ENCODE results near the gene TRERF1.

Gene TRERF1

DNA sequence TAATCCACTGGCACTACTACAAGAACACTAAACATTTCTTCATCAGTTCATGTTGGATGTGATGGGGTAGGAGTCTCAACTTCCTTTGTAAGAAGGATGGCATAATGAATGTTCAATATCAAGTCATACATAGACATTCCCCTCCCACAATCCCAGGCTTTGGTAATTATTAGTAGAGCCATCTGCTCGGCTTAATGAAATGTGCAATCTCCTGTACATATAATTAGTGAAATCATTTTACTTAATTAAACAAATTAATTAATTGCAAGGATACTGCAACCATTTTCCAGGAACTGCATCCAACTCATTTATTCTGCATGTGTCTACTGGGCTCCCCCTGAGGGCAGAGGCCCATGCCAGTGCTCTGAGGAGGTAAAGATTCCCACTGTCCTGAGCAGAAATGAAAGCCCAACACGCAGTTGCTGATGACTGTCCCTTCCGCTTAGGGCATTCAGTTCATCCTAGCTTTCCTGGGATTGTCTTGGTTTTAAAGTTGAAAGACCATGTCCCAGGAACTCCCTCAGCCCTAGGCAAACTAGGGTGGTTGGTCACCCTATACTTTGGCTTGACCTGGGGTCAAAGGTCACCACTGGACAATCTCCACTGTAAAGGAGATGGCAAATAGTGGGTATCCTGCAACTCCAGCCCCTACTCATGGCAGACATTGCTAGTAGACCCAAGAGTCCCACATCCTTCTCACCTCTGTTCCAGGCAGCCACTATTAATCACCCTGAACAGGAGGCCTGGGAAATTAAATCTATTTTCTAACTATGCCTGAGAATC lies 109.8 kb downstream of the TRERF1 start:
- peaks cover 4 to 57% (median 35%) of the 10 kb centered on the region in 11 experiments; a peak in 17 of 22 replicates for H3K36me3 ChIP-seq
- H3K27ac ChIP-seq = no peak overlapping the region
- H4K20me1 ChIP-seq = peaks cover 0 to 35% (median 8%) of the 10 kb centered on the region in 11 experiments; a peak in 5 of 22 replicates
- H3K4me1 ChIP-seq = no peaks in the 10 kb centered on the region
- H3K9ac ChIP-seq = no peak overlapping the region
- no peaks in the 10 kb centered on the region for H3K27me3 ChIP-seq
- no peak for TF ChIP-seq Cebpa-rat (IDR thresholded peaks at IDR 0.05)
- H3K4me2 ChIP-seq = no peak overlapping the region
- H3K9me3 ChIP-seq (replicated peaks in 1 of 11) = no peaks in the 10 kb centered on the region
- no peak overlapping the region for H3K4me3 ChIP-seq

DNA sequence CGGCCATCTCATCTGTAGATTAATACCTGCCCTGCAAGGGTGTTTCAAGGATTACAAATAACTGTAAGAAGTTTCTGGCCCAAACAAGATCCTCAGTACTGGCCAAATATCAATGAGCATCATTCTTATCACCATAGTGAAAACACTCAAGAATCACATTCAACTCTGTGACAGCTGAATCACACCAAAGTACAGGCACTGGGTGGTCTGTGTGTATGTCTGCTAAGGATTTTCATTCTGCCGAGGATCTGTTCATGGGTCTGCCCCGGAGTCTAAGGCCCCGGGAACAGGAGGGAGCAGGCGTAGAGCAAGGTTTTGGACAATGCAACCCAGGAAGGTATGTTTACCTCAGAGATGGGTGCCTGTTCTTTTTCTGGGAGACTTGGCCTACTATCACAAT lies 110.5 kb downstream of the TRERF1 start:
- no peak for TF ChIP-seq Cebpa-rat (IDR thresholded peaks at IDR 0.05)

DNA sequence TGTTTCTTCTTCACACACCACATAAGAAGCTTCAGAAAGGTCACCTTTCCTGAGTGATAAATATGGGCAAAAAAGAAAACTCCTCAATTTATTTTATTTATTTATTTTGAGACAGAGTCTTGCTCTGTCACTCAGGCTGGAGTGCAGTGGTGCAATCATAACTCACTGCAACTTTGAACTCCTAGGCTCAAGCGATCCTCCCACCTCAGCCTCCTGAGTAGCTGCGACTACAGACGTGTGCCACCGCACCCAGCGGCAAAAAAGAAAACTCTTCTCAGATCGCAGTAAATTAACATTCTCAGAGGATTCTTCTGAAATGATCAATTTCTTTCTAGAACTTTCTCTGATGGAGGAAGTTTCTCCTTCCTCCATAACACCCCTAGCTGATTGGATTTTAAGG lies 111.2 kb downstream of the TRERF1 start:
- no peaks in the 10 kb centered on the region for H3K27me3 ChIP-seq
- no peak overlapping the region for H3K4me2 ChIP-seq
- no peaks in the 10 kb centered on the region for H3K4me1 ChIP-seq
- no peak for TF ChIP-seq Cebpa-rat (IDR thresholded peaks at IDR 0.05)
- peaks cover 4 to 49% (median 27%) of the 10 kb centered on the region in 11 experiments; a peak in 15 of 22 replicates for H3K36me3 ChIP-seq
- H4K20me1 ChIP-seq = peaks cover 0 to 46% (median 4%) of the 10 kb centered on the region in 11 experiments; a peak in 5 of 22 replicates
- H3K27ac ChIP-seq = no peak overlapping the region
- H3K4me3 ChIP-seq = no peak overlapping the region
- H3K9me3 ChIP-seq (replicated peaks in 1 of 11) = no peaks in the 10 kb centered on the region
- no peak overlapping the region; a peak in 1 of 22 replicates for H3K9ac ChIP-seq

More for the DNA sequence above, 110.5 kb downstream of the TRERF1 start:
- H3K4me1 ChIP-seq = no peaks in the 10 kb centered on the region
- peaks cover 0 to 43% (median 11%) of the 10 kb centered on the region in 11 experiments; a peak in 6 of 22 replicates for H4K20me1 ChIP-seq
- no peaks in the 10 kb centered on the region for H3K9me3 ChIP-seq (replicated peaks in 1 of 11)
- no peak overlapping the region for H3K9ac ChIP-seq
- H3K27ac ChIP-seq = no peak overlapping the region
- no peak overlapping the region for H3K4me2 ChIP-seq
- no peak overlapping the region for H3K4me3 ChIP-seq
- no peaks in the 10 kb centered on the region for H3K27me3 ChIP-seq
- peaks cover 4 to 53% (median 33%) of the 10 kb centered on the region in 11 experiments; a peak in 17 of 22 replicates for H3K36me3 ChIP-seq

DNA sequence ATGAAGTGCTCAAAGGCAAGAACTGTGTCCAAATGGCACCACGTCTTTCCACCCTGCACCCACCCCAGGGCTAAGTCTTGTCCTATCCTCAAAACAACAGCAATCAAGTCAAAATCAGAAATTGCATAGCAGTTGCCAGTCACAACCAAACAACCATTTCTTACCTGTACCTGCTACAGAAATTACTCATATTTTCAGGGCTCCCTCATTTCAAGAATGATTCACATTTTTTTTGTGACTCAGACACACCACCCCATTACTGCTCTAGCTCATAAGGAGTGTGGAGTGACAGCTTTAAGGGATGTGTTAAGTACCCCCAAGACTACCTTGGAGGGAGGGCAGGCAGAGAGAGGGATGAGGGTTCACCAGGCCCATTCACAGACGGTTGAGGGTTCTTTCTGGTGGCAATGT lies 111.7 kb downstream of the TRERF1 start:
- Histone ChIP-seq H3K27me3 (no peaks in the 10 kb centered on the region), H3K27ac (no peak overlapping the region), H3K9me3 (replicated peaks in 1 of 11) (no peaks in the 10 kb centered on the region), H3K4me1 (no peaks in the 10 kb centered on the region), H3K36me3 (peaks cover 4 to 53% (median 27%) of the 10 kb centered on the region in 11 experiments; a peak in 15 of 22 replicates), H3K4me2 (no peak overlapping the region), H4K20me1 (peaks cover 0 to 46% (median 4%) of the 10 kb centered on the region in 11 experiments; a peak in 6 of 22 replicates), H3K9ac (no peak overlapping the region), H3K4me3 (no peak overlapping the region)
- no peak for TF ChIP-seq Cebpa-rat (IDR thresholded peaks at IDR 0.05)

DNA sequence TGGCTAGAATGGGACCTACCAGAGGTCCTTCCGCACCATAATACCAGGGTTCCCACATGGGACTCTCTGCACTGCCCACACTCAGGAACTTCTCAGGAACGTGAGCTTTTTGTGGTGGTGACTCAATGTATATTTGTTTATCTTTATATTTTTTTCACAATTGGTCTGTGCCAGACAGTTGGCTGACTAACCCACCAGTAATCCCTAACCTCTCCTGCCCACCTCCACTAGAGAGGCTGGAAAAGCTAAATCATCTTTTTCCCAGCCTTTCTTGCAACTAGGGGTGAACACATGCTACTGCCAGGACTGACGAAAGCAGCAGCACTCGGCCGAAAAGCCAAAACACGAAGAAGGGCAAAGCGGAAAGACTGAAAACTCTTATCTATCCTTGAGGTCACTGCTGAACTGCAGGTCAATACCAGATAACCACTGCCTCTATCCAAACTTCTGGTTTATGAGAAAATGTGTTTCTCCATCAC lies 112.9 kb downstream of the TRERF1 start:
- Histone ChIP-seq H3K27ac (no peak overlapping the region), H3K4me2 (no peak overlapping the region), H3K4me1 (no peaks in the 10 kb centered on the region), H3K36me3 (peaks cover 2 to 42% (median 17%) of the 10 kb centered on the region in 11 experiments; a peak in 15 of 22 replicates), H4K20me1 (peaks cover 0 to 39% (median 6%) of the 10 kb centered on the region in 11 experiments; a peak in 8 of 22 replicates), H3K27me3 (no peaks in the 10 kb centered on the region), H3K9ac (no peak overlapping the region), H3K9me3 (replicated peaks in 1 of 11) (no peaks in the 10 kb centered on the region), H3K4me3 (no peak overlapping the region)
- no peak for TF ChIP-seq Cebpa-rat (IDR thresholded peaks at IDR 0.05)

DNA sequence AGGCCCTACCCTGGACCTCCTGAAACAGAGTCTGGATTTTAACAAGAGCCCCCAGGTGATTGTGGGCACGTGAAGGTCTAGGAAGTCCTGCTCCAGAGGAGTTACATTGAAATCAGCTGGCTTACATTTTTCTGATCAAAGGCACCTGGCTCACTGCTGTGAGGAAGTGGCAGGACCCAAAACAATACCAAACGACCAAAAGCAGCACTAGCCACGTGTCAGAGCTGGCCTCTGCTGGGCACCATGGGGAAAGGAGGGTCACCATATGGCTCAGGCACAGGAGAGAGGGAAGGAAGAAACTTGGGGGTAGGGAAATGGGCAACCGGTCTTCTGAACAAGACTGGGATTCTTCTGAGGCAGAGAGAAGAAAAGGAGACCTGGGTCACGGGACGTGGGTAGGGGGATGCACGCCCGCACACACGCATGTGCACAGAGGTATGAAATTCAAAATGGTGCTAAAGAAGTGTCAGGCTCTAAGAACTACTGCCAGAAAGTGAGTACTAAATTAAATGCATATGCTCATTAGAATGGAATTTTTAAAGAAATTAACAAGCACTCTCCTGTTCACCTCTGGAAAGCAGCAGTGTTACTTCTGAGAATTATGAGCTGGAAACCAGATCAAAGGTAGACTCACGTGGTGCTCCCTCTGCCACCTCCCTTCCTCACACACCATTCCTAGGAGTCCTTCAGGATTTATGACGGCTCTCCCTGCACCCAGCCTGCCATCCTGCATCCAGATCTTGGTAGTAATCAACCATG lies 113.6 kb downstream of the TRERF1 start:
- H3K9ac ChIP-seq = no peak overlapping the region
- H3K4me1 ChIP-seq = peaks cover 0 to 5% (median 0%) of the 10 kb centered on the region in 10 experiments; a peak in 2 of 20 replicates
- H4K20me1 ChIP-seq = peaks cover 0 to 44% (median 6%) of the 10 kb centered on the region in 11 experiments; a peak in 8 of 22 replicates
- H3K4me2 ChIP-seq = no peak overlapping the region
- H3K4me3 ChIP-seq = no peak overlapping the region
- H3K27me3 ChIP-seq = no peaks in the 10 kb centered on the region
- H3K27ac ChIP-seq = no peak overlapping the region
- no peak for TF ChIP-seq Cebpa-rat (IDR thresholded peaks at IDR 0.05)
- peaks cover 0 to 38% (median 12%) of the 10 kb centered on the region in 11 experiments; a peak in 12 of 22 replicates for H3K36me3 ChIP-seq
- H3K9me3 ChIP-seq (replicated peaks in 1 of 11) = no peaks in the 10 kb centered on the region

DNA sequence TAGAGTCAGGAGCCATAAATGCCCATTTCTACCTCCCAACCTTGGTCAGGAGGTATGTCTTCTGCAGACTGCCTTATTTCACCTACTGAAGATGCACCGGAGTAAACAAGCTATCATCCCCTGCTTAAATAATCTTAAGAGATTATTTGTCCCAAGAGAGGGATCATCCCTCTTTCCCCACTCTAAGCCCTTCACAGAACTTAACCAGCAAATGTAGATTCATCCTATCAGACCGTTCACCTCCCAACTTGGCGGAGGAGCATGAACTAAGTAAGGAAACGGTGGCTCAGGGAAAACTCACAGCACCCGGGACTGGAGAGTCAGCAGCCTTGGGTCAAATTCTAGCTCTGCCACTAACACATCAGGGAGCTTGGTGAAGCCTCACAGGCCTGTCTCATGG lies 115.3 kb downstream of the TRERF1 start:
- Histone ChIP-seq H3K4me1 (peaks cover 0 to 8% (median 0%) of the 10 kb centered on the region in 10 experiments; a peak in 2 of 20 replicates), H3K4me3 (no peak overlapping the region), H3K4me2 (no peak overlapping the region), H3K9me3 (replicated peaks in 1 of 11) (no peaks in the 10 kb centered on the region), H3K27me3 (no peaks in the 10 kb centered on the region), H3K27ac (no peak overlapping the region), H3K9ac (no peak overlapping the region), H3K36me3 (peaks cover 0 to 39% (median 5%) of the 10 kb centered on the region in 11 experiments; a peak in 10 of 22 replicates), H4K20me1 (peaks cover 0 to 50% (median 8%) of the 10 kb centered on the region in 11 experiments; a peak in 9 of 22 replicates)
- no peak for TF ChIP-seq Cebpa-rat (IDR thresholded peaks at IDR 0.05)

DNA sequence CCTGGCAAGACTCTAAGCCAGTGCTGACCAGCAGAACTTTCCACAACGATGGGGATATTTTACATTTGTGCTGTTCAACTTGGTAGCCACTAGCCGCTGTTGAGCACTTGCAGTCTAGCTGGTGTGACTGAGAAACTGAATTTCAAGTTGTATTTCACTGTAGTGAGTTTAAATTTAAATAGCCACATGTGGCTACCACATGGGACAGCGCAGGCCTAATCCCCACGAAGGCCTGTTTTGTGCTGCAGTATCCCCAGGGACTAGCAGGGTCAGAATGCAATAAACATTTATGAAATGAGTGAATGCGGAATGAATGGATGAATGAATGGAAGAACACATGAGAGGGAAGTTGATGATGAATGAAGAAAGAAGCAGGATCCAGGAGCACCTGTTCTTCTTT lies 115.8 kb downstream of the TRERF1 start:
- TF ChIP-seq Cebpa-rat (IDR thresholded peaks at IDR 0.05) = no peak
- Histone ChIP-seq H3K4me2 (no peak overlapping the region), H4K20me1 (peaks cover 0 to 50% (median 13%) of the 10 kb centered on the region in 11 experiments; a peak in 9 of 22 replicates), H3K36me3 (peaks cover 0 to 38% (median 5%) of the 10 kb centered on the region in 11 experiments; a peak in 8 of 22 replicates), H3K9me3 (replicated peaks in 1 of 11) (no peaks in the 10 kb centered on the region), H3K4me1 (peaks cover 0 to 8% (median 0%) of the 10 kb centered on the region in 10 experiments; a peak in 2 of 20 replicates), H3K4me3 (no peak overlapping the region), H3K9ac (no peak overlapping the region), H3K27ac (no peak overlapping the region), H3K27me3 (no peaks in the 10 kb centered on the region)

DNA sequence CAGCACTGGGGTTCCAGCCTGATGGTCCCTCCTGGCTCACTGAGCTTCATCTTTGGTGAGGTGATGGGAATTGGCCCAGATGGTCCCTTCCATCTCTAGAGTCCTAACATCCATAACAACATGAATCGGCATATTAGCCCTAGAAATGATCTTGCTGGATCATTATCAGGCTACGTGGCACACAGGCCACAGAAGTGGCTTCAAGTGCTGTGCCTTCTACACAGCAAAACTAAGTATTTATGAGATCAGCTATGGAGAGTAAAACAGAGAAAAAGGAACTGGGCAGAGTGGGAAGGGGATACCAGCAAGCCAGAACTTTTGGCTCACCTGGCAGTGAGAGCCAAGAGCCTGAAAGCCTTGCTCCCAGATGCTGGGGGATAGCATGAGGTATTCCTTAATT lies 116.9 kb downstream of the TRERF1 start:
- no peak overlapping the region for H3K27ac ChIP-seq
- H3K9ac ChIP-seq = no peak overlapping the region
- H3K9me3 ChIP-seq (replicated peaks in 1 of 11) = no peaks in the 10 kb centered on the region
- peaks cover 0 to 48% (median 15%) of the 10 kb centered on the region in 11 experiments; a peak in 9 of 22 replicates for H4K20me1 ChIP-seq
- H3K27me3 ChIP-seq = no peaks in the 10 kb centered on the region
- no peak for TF ChIP-seq Cebpa-rat (IDR thresholded peaks at IDR 0.05)
- peaks cover 0 to 38% (median 5%) of the 10 kb centered on the region in 11 experiments; a peak in 7 of 22 replicates for H3K36me3 ChIP-seq
- H3K4me3 ChIP-seq = no peak overlapping the region
- peaks cover 0 to 8% (median 0%) of the 10 kb centered on the region in 10 experiments; a peak in 2 of 20 replicates for H3K4me1 ChIP-seq
- H3K4me2 ChIP-seq = no peak overlapping the region
